Hematopoietic multipotent progenitor cell treated with erythropoietin and hydrocortisone succinate and interleukin-3 and kit ligand, for 4 days (in vitro differentiated cells): ENCODE results near the gene FBXW7.

ENCODE experiments used
- DNase-seq: peaks from one replicate; pipeline ENCODE4 v3.0.0-alpha.2; 2015

FBXW7 gene

GRCh38 chr4:152540941-152541340 lies 5.0 kb upstream of the FBXW7 start:
- no peak for DNase-seq

- DNase-seq, result no peak
Measured at GRCh38 chr4:152540293-152540674, 4.4 kb upstream of the FBXW7 start.

GRCh38 chr4:152539556-152540292 lies 3.8 kb upstream of the FBXW7 start:
- no peak for DNase-seq

- DNase-seq, result peak; percentile 25
Measured at GRCh38 chr4:152537881-152538280, 2.0 kb upstream of the FBXW7 start.

GRCh38 chr4:152536545-152537182 lies 772 bp upstream of the FBXW7 start:
- peak; percentile 80 for DNase-seq

GRCh38 chr4:152535360-152535902 lies 461 bp downstream of the FBXW7 start:
- DNase-seq, result peak; percentile 40

- DNase-seq, result peak; percentile 77
Measured at GRCh38 chr4:152534541-152535359, 1.1 kb downstream of the FBXW7 start.

GRCh38 chr4:152531479-152531878 lies 4.4 kb downstream of the FBXW7 start:
- DNase-seq, result no peak

- DNase-seq, result no peak
Measured at GRCh38 chr4:152530600-152530999, 5.3 kb downstream of the FBXW7 start.

- no peak for DNase-seq
Measured at GRCh38 chr4:152529880-152530279, 6.0 kb downstream of the FBXW7 start.

- DNase-seq, result no peak
Measured at GRCh38 chr4:152528060-152528459, 7.8 kb downstream of the FBXW7 start.

GRCh38 chr4:152525878-152526277 lies 10.0 kb downstream of the FBXW7 start:
- peak; percentile 42 for DNase-seq

- no peak for DNase-seq
Measured at GRCh38 chr4:152524427-152524826, 11.5 kb downstream of the FBXW7 start.

GRCh38 chr4:152523731-152524130 lies 12.2 kb downstream of the FBXW7 start:
- DNase-seq, result no peak

- DNase-seq, result no peak
Measured at GRCh38 chr4:152522754-152523153, 13.1 kb downstream of the FBXW7 start.

- DNase-seq, result no peak
Measured at GRCh38 chr4:152522245-152522644, 13.6 kb downstream of the FBXW7 start.

- no peak for DNase-seq
Measured at GRCh38 chr4:152516156-152516555, 19.7 kb downstream of the FBXW7 start.

GRCh38 chr4:152515678-152516077 lies 20.2 kb downstream of the FBXW7 start:
- no peak for DNase-seq

GRCh38 chr4:152514356-152514755 lies 21.5 kb downstream of the FBXW7 start:
- DNase-seq, result no peak

GRCh38 chr4:152513078-152513477 lies 22.8 kb downstream of the FBXW7 start:
- no peak for DNase-seq

GRCh38 chr4:152512483-152512882 lies 23.4 kb downstream of the FBXW7 start:
- no peak for DNase-seq

GRCh38 chr4:152510349-152511147 lies 25.3 kb downstream of the FBXW7 start:
- DNase-seq, result no peak
